GM15510 (cell line): ENCODE measurements around the gene PCSK1.

ENCODE experiments used
- POLR2A ChIP-seq: IDR thresholded peaks from 3 replicates; pipeline ENCODE4 v1.6.1; 2011; ENCODE audit warnings: borderline replicate concordance; ENCODE audit not compliant: insufficient read length; ENCODE audit errors: extremely low read depth

The PCSK1 gene

DNA sequence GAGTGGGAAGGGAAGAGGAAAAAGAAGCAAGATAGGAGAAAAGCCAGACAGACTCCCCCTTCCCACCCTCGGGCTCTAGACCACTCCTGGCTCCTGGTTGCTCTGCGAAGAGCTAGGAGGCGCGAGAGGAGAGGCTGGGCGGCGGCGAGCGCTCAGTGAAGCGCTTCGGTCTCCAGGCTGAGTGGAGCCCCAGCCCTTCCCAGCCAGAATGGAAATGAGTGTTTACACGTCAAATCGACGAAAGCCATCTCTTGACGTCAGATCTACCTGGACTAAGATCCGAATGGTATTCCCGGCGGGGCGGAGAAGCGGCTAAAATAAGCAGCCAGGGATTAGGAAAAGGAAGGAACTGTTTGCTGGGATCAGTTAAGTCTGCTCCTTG is at the start of gene PCSK1:
PCSK1 (minus strand) TSS at position 183 of the 382 bp plus-strand sequence. CDS start 206 bp downstream, outside the sequence.
- no peak for TF ChIP-seq POLR2A

DNA sequence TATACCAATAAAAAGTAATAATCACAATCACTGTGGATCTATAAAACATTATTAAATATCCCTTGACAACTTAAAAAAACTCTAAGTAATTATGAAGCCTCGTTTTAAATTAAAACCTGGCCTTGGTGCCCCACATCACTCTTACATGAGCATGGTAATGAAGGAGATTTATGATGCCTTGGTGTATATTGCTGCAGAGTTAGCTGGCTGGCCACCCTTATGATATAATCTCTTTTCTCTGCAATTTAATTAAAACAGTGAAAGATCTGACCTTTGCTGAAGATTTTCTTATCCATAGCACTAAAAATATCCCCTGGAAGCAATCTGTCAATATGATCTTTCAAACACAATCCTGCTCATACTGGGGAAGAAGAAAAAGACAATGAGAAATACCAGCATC is 48.8 kb upstream of the PCSK1 start:
- no peak for TF ChIP-seq POLR2A

DNA sequence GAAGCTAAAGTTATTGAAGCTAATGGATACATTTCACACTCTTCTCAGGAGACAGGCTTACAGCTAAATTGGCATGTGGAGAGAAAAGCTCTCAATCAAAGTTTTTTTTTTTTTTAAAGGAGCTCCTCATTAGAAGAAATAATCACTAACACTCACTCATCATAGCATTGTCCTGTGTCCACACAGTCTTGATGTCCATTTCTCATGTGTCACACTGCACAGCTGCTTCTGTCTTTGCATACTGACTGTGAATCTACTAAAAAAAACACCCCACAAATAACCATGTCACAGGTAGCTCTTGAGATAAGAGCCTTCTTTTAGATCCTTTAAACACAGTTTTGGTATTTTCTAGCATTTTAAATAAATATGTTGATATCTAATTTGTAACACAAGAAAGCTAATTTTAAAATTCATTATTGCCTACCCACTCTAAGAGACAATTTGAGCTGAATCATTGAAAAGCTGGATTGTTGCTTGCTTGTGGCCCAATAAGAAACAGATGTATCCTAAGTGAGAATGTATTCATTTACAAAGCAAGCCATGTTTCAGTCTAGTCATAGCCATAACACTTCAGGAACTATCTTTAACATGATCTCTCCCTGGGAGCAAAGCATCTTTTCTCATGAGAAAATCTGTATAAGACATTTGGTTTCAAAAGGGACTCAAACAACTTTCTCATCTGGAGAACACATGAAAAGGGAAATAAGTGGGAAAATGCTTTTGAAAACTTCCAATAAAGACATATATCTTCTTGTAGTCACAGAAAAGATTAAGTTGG is 48.1 kb upstream of the PCSK1 start:
- TF ChIP-seq POLR2A, result no peak

DNA sequence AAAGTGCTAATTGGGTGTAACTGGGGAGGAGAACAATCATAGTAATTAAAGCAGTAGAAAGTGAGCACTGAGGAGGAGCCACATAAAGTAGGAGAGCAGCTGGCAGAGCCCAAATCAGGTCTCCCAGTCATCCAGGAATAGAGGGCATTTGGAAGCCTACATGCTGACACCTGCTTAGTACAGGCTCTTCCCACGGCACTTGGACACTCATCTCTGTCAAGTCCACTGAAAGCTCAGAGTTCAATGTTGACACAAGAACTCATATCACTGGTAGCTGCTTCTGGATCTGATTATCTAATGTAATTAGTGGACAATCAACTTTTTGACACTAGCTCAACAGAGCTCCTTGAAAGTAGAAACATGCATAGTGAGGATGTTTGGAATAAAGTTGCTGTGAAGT is 45.9 kb upstream of the PCSK1 start:
- TF ChIP-seq POLR2A, result no peak

DNA sequence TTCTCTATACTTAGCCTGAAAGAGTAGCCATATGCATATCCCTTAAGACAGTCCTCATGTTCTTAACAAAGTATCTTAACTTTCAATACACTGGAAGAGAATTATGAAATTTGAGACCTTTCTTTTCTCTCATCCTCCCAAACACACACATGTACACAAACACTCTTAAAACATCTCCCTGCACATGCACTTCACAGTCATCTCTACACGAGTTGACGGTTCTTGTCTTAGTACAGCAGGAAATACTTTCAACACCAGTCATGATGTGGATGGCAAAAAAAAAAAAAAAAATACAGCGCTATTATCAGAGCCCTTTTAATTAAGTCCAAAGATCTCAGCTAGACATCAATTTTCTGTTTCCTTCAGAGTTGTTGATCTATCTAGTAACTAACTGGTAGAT is 43.6 kb upstream of the PCSK1 start:
- TF ChIP-seq POLR2A, result no peak

DNA sequence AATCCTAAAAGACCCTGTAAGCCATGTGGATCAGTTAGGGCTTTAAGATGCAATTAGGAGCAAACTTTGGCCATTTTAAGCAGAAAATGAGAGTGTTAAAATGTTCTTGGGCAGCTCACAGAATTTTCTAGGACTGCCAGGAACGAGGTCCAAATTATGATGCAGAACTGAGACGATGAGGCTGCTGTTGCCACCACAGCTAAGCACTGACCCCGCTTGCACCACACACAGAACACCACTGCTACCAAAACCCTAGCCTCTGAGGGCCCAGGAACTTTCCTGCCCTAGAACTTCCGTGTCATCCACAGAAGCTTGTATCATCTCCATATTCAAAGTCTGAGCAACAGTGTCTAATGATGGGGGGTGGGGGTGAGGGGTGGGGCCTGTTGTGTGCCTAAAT is 41.0 kb upstream of the PCSK1 start:
- TF ChIP-seq POLR2A, result no peak

DNA sequence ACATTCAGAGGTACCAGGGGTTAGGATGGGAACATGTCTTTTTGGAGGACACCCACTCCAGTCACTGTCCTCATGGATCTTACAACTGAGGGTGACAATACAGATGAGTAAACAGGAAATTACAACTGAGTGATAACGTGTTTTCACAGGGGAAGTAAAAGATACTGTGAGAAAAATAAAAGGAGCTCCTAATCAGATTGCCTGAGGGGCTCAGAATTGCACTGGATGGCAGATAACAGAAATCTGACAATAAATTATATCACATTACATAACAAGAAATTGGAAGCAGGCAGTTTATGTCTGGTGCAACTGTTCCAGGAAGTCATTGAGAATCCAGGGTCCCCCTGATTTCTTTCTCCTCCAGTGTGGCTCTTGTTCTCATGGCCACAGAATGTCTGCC is 40.1 kb upstream of the PCSK1 start:
- no peak for TF ChIP-seq POLR2A

DNA sequence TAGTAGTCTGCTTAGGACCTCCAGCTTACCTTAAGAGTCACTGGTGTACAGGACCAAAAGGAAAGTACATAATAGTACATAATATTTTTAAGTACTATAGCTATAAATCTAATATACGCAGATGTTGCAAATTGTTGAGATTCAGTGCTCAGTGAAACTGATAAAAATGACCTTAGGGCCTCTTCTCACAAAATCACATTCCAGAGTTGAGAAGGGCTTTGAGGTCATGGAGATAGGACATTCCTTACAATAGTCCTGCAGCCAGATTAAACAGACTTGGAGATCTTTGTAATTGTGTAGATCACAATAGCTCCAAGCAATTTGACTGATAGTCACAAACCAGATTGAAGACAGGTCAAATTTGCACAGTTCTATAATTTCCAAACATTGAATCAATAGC is 37.7 kb upstream of the PCSK1 start:
- no peak for TF ChIP-seq POLR2A

DNA sequence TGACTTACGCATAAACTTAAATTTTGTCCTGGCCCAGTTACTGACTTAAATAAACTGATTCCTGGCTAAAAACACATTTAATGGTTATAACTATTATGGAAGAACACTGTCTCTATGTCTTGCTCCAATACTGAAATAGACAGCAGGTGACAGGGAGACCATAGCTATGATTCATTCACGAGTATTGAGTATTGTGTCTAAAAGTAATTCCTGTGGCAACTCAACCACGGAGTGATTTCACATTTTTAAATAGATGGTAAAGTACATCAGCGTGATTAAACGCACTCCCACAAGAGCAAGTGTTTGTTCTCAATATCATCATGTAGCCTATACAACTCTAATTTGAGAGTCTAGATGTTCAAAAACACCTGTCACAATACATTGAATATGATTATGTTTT is 35.9 kb upstream of the PCSK1 start:
- no peak for TF ChIP-seq POLR2A

DNA sequence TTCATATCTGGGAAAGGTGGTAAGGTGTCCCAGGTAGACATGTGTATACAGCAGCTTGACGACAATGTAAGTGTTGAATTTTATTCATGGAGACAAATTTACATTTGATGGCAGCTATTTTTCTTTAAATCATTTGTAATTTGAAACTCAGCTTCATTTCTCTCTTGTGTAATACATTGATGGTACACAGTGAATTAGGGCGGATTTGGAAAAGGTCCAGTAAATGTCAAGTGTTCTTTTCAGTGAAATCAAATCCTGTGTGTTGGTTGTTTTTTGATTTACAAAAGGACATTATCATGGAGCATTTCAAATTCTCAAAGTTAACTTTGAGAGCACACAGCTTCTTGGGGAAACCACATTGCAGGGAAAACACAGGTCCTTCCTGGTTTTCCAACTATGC is 30.0 kb upstream of the PCSK1 start:
- no peak for TF ChIP-seq POLR2A

DNA sequence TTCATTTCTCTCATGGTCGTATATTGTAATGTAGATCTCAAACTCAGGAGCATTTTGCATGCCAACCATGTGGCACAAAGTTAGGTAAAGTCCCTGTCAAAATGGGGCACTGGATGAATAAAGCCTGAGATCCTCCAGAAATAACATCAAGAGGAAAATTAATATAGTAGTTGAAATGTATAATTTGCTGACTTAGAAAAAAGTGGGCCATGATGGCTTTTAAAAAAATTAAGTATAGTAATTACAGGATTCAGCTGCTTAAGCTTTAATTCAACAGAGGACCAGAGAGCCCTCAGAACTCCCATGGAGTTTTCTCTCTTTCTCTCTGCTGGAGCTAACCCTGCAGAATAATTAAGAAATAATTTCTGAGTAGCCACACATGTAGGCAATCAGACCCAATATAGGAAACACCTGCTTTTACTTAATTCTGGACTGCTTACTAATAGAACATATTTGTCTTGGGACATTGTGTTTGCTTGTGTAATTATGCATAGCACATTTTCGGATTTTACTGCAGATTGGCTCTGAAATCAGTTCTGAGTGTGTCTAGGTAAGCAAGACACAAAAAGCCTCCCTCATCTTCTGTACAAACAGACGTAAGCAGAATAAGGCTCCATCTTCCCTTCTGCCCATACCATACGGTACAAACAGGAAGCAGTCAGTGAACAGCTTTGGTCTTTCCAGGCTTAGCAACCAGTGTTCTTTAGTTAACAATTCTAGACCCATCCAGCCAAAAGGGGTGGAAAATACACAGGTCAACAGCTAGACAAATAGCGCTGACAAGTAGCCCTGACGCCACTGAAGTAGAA is 26.5 kb upstream of the PCSK1 start:
- TF ChIP-seq POLR2A, result no peak

DNA sequence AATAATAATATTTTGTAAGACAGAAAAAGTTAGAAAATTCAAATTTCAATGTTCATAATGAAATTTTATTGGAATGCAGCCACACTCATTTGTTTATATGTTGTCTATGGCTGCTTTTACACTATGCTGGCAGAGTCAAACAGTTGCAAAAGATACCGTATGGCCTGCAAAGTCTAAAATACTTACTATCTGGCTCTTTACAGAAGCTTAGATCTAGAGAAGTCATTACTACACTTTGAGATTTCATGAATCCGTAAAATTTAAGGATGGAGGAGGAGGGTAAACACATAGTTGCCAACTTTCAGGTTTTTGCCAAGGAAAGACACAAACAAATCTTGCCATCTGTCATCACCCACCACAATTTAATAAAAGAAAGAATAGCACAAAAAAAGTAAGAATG is 25.1 kb upstream of the PCSK1 start:
- TF ChIP-seq POLR2A, result no peak

DNA sequence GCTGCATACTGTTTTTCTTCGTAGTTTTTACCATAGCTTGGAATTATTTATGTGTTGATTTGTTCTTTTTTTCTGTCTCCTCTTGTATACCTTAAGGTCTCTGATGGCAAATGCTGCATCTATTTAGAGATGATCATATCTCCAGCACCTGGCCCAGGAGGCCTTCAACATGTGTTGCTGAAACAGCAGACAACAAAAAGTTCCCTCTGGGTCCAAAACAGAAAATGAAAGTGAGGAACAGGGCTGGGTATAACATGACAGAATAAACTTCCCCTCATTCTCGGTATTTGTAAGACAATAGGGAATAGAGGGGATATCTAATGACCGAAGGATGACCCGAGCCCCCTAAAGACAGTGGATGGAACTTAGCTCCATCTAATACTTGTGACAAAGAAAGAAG is 22.7 kb upstream of the PCSK1 start:
- TF ChIP-seq POLR2A, result no peak

DNA sequence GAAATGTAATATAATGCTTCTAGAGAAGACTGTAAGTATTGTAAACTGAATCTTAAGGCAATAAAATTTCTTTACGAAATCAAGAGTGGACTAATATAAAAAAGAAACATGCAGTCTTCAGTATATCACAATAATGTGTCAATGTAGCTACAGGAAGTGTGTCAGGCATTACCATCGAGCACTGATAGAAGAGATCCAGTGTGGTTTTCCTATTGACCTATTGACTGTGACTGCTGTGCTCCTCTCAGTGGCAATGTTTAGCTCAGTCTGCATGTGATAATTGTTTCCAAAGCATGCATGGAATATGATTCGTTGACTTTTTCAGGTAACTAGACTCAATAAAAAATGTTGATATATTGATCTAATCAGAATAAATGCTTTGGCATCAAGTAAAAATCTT is 20.3 kb upstream of the PCSK1 start:
- TF ChIP-seq POLR2A, result no peak

DNA sequence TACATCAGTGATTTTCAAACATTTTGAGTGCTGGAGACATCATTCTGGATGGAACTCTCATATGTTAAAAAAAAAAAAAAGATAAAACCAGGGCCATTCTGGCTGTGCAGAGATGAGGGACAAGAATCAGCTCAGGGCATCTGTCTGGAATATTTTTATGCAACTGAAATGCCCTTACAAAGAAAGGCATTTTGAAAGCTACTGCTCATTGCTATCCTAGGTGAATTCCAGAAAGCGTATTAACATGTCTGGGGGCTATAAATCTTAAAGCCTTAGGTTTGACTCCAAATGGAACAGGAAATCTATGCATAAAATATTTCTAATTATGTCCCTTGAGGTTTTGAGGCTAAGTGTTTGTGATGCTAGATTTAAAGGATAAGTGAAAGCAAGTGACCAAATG is 14.9 kb upstream of the PCSK1 start:
- TF ChIP-seq POLR2A, result no peak

DNA sequence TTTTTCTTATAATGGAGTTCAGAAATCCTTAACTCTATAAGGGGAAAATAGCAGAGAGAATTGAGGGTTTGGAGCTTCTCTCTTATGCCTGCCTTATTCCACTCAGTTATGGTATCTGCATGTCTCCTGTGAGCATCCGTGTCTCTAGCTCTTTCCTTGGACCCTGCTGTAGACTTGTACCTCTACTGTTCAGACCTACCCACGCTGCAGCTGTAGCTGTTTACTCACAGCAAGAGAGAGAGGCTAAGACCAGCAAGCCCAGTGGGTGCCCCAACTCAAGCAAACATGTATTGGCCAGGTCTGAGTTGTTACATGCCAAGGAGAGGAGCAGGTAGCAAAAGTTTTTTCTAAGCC is 7.1 kb upstream of the PCSK1 start:
- no peak for TF ChIP-seq POLR2A
